Measurements from ENCODE around the gene LRRC56.
A peak's percentile ranks its signal among the peaks of the same experiment; 100 is the strongest.

Gene LRRC56

GRCh38 chr11:536841-537621 is at the start of gene LRRC56:
Gene LRRC56 (plus strand): TSS chr11:537527. CDS start chr11:540685, 3,158 bp downstream.
- DNase-seq, result peak; percentile 94

GRCh38 chr11:487571-488021 is 49.7 kb upstream of the LRRC56 start:
- DNase-seq, result no peak

GRCh38 chr11:488062-488461 is 49.3 kb upstream of the LRRC56 start:
- no peak for DNase-seq

GRCh38 chr11:488579-488978 is 48.7 kb upstream of the LRRC56 start:
- DNase-seq, result no peak

- DNase-seq, result no peak
Measured at GRCh38 chr11:488992-489391, 48.3 kb upstream of the LRRC56 start.

GRCh38 chr11:489610-490185 is 47.6 kb upstream of the LRRC56 start:
- no peak for DNase-seq

- no peak for DNase-seq
Measured at GRCh38 chr11:490186-490929, 47.0 kb upstream of the LRRC56 start.

- DNase-seq, result no peak
Measured at GRCh38 chr11:490930-491260, 46.4 kb upstream of the LRRC56 start.

GRCh38 chr11:491358-491757 is 46.0 kb upstream of the LRRC56 start:
- DNase-seq, result no peak

GRCh38 chr11:492427-493226 is 44.7 kb upstream of the LRRC56 start:
- DNase-seq, result peak; percentile 27

- DNase-seq, result no peak
Measured at GRCh38 chr11:494761-495536, 42.4 kb upstream of the LRRC56 start.

- no peak for DNase-seq
Measured at GRCh38 chr11:495537-495931, 41.8 kb upstream of the LRRC56 start.

- no peak for DNase-seq
Measured at GRCh38 chr11:496834-497564, 40.3 kb upstream of the LRRC56 start.

GRCh38 chr11:497565-498296 is 39.6 kb upstream of the LRRC56 start:
- no peak for DNase-seq

- DNase-seq, result no peak
Measured at GRCh38 chr11:498297-499181, 38.8 kb upstream of the LRRC56 start.

- no peak for DNase-seq
Measured at GRCh38 chr11:499201-500076, 37.9 kb upstream of the LRRC56 start.

GRCh38 chr11:501001-501682 is 36.2 kb upstream of the LRRC56 start:
- no peak for DNase-seq

- no peak for DNase-seq
Measured at GRCh38 chr11:501683-502287, 35.5 kb upstream of the LRRC56 start.

All from NCI-H345 (cell line).